Occipital lobe (tissue), 2 donors: ENCODE data around the gene PDE7B. TPM values are rescaled to one million over a fixed set of nuclear protein-coding genes. Genes with fewer than 3 reads are reported as not detected.
A peak's percentile ranks its signal among the peaks of the same experiment; 100 is the strongest.

ENCODE experiments used
- DNase-seq: peaks from one replicate; lab custom pipeline; 2025; lab: John Stamatoyannopoulos, UW
- total RNA-seq: library from RNA; depleted of rRNA; stranded (reverse); fragments of >200 nt; gene quantifications from one replicate; pipeline ENCODE4 v1.2.3, GENCODE V29; 2014

PDE7B gene
- total RNA-seq, 1 donor from 2014 or later = 3.0 TPM

GRCh38 chr6:135932651-135933050 is 81.2 kb downstream of the PDE7B start:
- DNase-seq = no peak

- DNase-seq = peak; percentile 8
Observed at GRCh38 chr6:135935941-135936601, 84.6 kb downstream of the PDE7B start.

- no peak for DNase-seq
Observed at GRCh38 chr6:135936606-135937005, 85.1 kb downstream of the PDE7B start.

- no peak for DNase-seq
Observed at GRCh38 chr6:135937106-135937505, 85.6 kb downstream of the PDE7B start.

GRCh38 chr6:135938576-135939207 is 87.2 kb downstream of the PDE7B start:
- no peak for DNase-seq

- no peak for DNase-seq
Observed at GRCh38 chr6:135939208-135939591, 87.7 kb downstream of the PDE7B start.

GRCh38 chr6:135940616-135941167 is 89.2 kb downstream of the PDE7B start:
- DNase-seq = no peak

- no peak for DNase-seq
Observed at GRCh38 chr6:135941275-135942025, 89.9 kb downstream of the PDE7B start.

GRCh38 chr6:135944120-135944519 is 92.6 kb downstream of the PDE7B start:
- DNase-seq = no peak

- DNase-seq = no peak
Observed at GRCh38 chr6:135946674-135947073, 95.2 kb downstream of the PDE7B start.

GRCh38 chr6:135950669-135951068 is 99.2 kb downstream of the PDE7B start:
- no peak for DNase-seq

GRCh38 chr6:135951169-135951568 is 99.7 kb downstream of the PDE7B start:
- no peak for DNase-seq

GRCh38 chr6:135953818-135954217 is 102.3 kb downstream of the PDE7B start:
- no peak for DNase-seq

GRCh38 chr6:135955099-135955498 is 103.6 kb downstream of the PDE7B start:
- no peak for DNase-seq

- DNase-seq = no peak
Observed at GRCh38 chr6:135962731-135963130, 111.2 kb downstream of the PDE7B start.

- DNase-seq = no peak
Observed at GRCh38 chr6:135970750-135971149, 119.2 kb downstream of the PDE7B start.

- DNase-seq = no peak
Observed at GRCh38 chr6:135971351-135971750, 119.8 kb downstream of the PDE7B start.

GRCh38 chr6:135972150-135972549 is 120.6 kb downstream of the PDE7B start:
- no peak for DNase-seq

- DNase-seq = no peak
Observed at GRCh38 chr6:135972586-135972985, 121.1 kb downstream of the PDE7B start.

GRCh38 chr6:135974426-135974825 is 122.9 kb downstream of the PDE7B start:
- no peak for DNase-seq

- no peak for DNase-seq
Observed at GRCh38 chr6:135976585-135976984, 125.1 kb downstream of the PDE7B start.

GRCh38 chr6:135983093-135983492 is 131.6 kb downstream of the PDE7B start:
- no peak for DNase-seq
